GM13976 (cell line): ENCODE measurements around the gene ARMC9.
"Not testable (repeated sequence)": the region's sequence is repeated elsewhere in the genome, so short reads cannot be mapped to it uniquely, and the experiment has no call there.

ENCODE experiments used
- DNase-seq: peaks from one replicate; pipeline ENCODE4 v3.0.0; 2012; ENCODE audit warnings: low spot score
- in situ Hi-C: fragments of 300-500 bp; cut with MboI; formaldehyde crosslinking; loops from one replicate; pipeline ENCODE4 v1.12.0; 2022; ENCODE audit warnings: low sequenced_read_pairs, mixed read lengths, inconsistent platforms; ENCODE audit not compliant: unreplicated experiment
- TF ChIP-seq, protein P1 (sequence below): IDR thresholded peaks from 2 replicates; pipeline ENCODE4 v1.5.1; 2012; ENCODE audit warnings: borderline replicate concordance, mild to moderate bottlenecking; ENCODE audit not compliant: insufficient read depth; ENCODE audit errors: extremely low read depth, missing control alignments, control extremely low read depth

ARMC9 gene

DNA sequence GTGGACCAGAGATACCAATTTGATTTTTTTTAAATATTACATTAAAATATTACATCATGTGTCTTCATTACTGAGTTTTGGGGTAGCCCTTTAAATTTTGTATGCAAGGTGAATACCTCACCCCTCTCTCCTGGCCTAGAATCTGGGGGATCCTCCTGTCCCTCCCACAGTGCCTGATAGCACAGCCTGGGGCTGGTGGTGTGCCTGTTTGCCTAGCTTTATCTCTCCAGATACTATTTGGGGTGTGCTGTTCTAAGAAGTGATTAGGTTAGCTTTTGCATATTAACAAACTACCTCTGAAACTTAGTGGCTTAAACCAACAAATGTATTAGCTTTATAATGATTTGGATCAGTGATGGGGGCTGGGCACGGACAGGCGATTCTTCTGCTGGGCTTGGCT is 176.3 kb downstream of the ARMC9 start:
- no peak for DNase-seq
- TF ChIP-seq, protein P1, sequence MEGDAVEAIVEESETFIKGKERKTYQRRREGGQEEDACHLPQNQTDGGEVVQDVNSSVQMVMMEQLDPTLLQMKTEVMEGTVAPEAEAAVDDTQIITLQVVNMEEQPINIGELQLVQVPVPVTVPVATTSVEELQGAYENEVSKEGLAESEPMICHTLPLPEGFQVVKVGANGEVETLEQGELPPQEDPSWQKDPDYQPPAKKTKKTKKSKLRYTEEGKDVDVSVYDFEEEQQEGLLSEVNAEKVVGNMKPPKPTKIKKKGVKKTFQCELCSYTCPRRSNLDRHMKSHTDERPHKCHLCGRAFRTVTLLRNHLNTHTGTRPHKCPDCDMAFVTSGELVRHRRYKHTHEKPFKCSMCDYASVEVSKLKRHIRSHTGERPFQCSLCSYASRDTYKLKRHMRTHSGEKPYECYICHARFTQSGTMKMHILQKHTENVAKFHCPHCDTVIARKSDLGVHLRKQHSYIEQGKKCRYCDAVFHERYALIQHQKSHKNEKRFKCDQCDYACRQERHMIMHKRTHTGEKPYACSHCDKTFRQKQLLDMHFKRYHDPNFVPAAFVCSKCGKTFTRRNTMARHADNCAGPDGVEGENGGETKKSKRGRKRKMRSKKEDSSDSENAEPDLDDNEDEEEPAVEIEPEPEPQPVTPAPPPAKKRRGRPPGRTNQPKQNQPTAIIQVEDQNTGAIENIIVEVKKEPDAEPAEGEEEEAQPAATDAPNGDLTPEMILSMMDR = no peak
- in situ Hi-C loops = no loop called here

DNA sequence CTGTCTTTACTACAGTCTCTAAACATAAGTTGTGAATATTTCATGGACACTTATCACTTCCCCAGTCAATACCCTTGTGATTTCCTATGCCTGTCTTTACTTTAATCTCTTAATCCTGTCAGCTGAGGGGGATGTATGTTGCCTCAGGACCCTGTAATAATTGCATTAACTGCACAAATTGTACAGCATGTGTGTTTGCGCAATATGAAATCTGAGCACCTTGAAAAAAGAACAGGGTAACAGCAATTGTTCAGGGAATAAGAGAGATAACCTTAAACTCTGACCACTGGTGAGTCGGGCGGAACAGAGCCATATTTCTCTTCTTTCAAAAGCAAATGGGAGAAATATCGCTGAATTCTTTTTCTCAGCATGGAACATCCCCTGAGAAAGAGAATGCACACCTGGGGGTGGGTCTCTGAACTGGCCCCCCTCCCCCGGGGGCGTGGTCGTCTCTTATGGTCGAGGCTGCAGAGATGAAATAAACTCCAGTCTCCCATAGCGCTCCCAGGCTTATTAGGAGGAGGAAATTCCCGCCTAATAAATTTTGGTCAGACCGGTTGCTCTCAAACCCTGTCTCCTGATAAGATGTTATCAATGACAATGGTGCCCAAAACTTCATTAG is 177.7 kb downstream of the ARMC9 start:
- in situ Hi-C loops, DNase-seq: not testable (repeated sequence)

- TF ChIP-seq, protein P1 = no peak
- DNase-seq = no peak
- in situ Hi-C loops = no loop called here
Measured at GRCh38 chr2:231376857-231377256, 178.4 kb downstream of the ARMC9 start.

GRCh38 chr2:231378026-231378722 is 179.7 kb downstream of the ARMC9 start:
- in situ Hi-C loops = no loop called here
- TF ChIP-seq, protein P1 = no peak
- DNase-seq = no peak

- DNase-seq = no peak
- TF ChIP-seq, protein P1 = no peak
- in situ Hi-C loops = no loop called here
Measured at GRCh38 chr2:231379266-231380215, 181.1 kb downstream of the ARMC9 start.

- in situ Hi-C loops = no loop called here
- no peak for DNase-seq
- TF ChIP-seq, protein P1 = no peak
Measured at GRCh38 chr2:231380307-231380706, 181.9 kb downstream of the ARMC9 start.
